ENCODE data around the gene MAPK14. TPM values are rescaled to one million over a fixed set of nuclear protein-coding genes. Genes with fewer than 3 reads are reported as not detected.

MAPK14 gene
- total and polyA plus RNA-seq, 9 of the 15 experiments (the other 6 are each of a cell fraction or from before 2014, with no cell fraction given), result 8.8 to 62.7 (median 35.5) TPM

DNA sequence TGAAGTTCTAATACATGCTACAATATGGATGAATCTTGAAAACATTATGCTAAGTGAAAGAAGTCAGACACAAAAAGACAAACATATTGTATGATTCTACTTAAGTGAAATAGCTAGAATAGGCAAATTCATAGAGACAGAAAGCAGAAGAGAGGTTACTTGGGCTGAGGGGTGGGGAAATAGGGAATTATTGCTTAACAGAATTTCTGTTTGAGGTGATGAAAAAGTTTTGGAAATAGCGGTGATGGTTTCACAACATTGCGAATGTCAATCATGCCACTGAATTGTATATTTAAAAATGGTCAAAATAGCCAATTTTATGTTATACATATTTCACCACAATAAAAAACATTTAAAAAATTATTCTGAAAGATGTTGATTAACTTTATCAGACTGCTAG, 9.3 kb upstream of the MAPK14 start:
- 79% methylated on average over 2 of the region's 2 CpGs for WGBS (ENCODE audit: insufficient coverage, low coverage, missing lambda C conversion rate)
- no peaks in the 10 kb centered on the region for H3K79me2 ChIP-seq (ENCODE audit: control insufficient read depth, insufficient read depth, low read length)
- no peak overlapping the region for H3K4me2 ChIP-seq (ENCODE audit: insufficient read depth, low read length)
- H3K4me3 ChIP-seq, result no peak overlapping the region
- intact Hi-C loops (cut with micrococcal nuclease), result no loop called here
- no peaks in the 10 kb centered on the region for H3K9me3 ChIP-seq (replicated peaks; ENCODE audit: control insufficient read depth, insufficient read depth, low read depth, low read length)
- H3K27ac ChIP-seq (ENCODE audit: extremely low read depth, low read depth, low read length), result no peak overlapping the region
- H2AFZ ChIP-seq (ENCODE audit: low read depth, low read length), result no peak overlapping the region
- TF ChIP-seq TRIM25 (IDR thresholded peaks at IDR 0.05; ENCODE audit: borderline replicate concordance) (no peak), HDGF (IDR thresholded peaks at IDR 0.05) (no peak), EZH2 (IDR thresholded peaks at IDR 0.05; ENCODE audit: borderline replicate concordance, low read depth, low read length) (no peak), TSC22D4 (tag; IDR thresholded peaks at IDR 0.05) (no peak), SUPT5H (IDR thresholded peaks at IDR 0.05) (no peak), HDAC2 (IDR thresholded peaks at IDR 0.05) (no peak), CEBPB (tag; IDR thresholded peaks at IDR 0.05) (peak; percentile 59; the same call in 1 of the 2 replicates), ETV5 (CRISPR knock-in tag; IDR thresholded peaks at IDR 0.05; ENCODE audit: low read depth) (no peak), ZC3H11A (IDR thresholded peaks at IDR 0.05; ENCODE audit: low read depth, low read length) (no peak), PHF8 (IDR thresholded peaks at IDR 0.05; ENCODE audit: borderline replicate concordance, low read length) (0 out of 2 replicates have a peak, but pooled peaks have one; percentile 7), CEBPG (CRISPR knock-in tag; IDR thresholded peaks at IDR 0.05) (no peak), CEBPG (tag; conservative IDR thresholded peaks at IDR 0.05 in 1 of 2, IDR thresholded peaks at IDR 0.05 in 1 of 2) (0 out of 4 replicates have a peak, but pooled peaks have one; percentile 15 to 19), NCOA2 (IDR thresholded peaks at IDR 0.05; ENCODE audit: partially characterized antibody in 2 of 2) (no peak), NRF1 (conservative IDR thresholded peaks at IDR 0.05 in 1 of 2, IDR thresholded peaks at IDR 0.05 in 1 of 2) (no peak), ZNF778 (CRISPR knock-in tag; IDR thresholded peaks at IDR 0.05) (no peak), SRF (CRISPR knock-in tag; IDR thresholded peaks at IDR 0.05) (no peak), ZEB2 (IDR thresholded peaks at IDR 0.05) (no peak)
- TF ChIP-seq, protein P1, sequence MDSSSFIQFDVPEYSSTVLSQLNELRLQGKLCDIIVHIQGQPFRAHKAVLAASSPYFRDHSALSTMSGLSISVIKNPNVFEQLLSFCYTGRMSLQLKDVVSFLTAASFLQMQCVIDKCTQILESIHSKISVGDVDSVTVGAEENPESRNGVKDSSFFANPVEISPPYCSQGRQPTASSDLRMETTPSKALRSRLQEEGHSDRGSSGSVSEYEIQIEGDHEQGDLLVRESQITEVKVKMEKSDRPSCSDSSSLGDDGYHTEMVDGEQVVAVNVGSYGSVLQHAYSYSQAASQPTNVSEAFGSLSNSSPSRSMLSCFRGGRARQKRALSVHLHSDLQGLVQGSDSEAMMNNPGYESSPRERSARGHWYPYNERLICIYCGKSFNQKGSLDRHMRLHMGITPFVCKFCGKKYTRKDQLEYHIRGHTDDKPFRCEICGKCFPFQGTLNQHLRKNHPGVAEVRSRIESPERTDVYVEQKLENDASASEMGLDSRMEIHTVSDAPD (CRISPR knock-in tag; IDR thresholded peaks at IDR 0.05), result no peak
- no peak for FAIRE-seq
- ATAC-seq, result no peak
- POLR2A ChIA-PET, result interaction anchor here (1.3 kb wide), 1 partner anchor 9 kb away, joined by 5 read pairs; the partner anchor contains the start of gene MAPK14
- no peaks in the 10 kb centered on the region for H3K36me3 ChIP-seq (ENCODE audit: control insufficient read depth, insufficient read depth, low read length)
- CTCF ChIA-PET (ENCODE audit: low intra/inter-chr PET ratio), result no interaction called here
- no TSS peak for BruUV-seq (replicated peaks)
- in situ Hi-C loops (cut with MboI), result no loop called here
- no peak for DNase-seq (ENCODE audit: extremely low read depth in 1 of 4, low spot score in 3 of 4)
- peaks cover 0 to 3% of the 10 kb centered on the region in 2 experiments; a peak in 1 of 5 replicates for H3K27me3 ChIP-seq (ENCODE audit: control insufficient read depth in 2 of 2, insufficient read depth in 2 of 2, low read length in 2 of 2)
- H3K9me1 ChIP-seq (ENCODE audit: control insufficient read depth, insufficient read depth, low read length), result no peaks in the 10 kb centered on the region
- H4K20me1 ChIP-seq (replicated peaks; ENCODE audit: control insufficient read depth, insufficient read depth, low read length), result no peaks in the 10 kb centered on the region
- H3K4me1 ChIP-seq (replicated peaks in 1 of 2; ENCODE audit: control insufficient read depth in 2 of 2, insufficient read depth in 2 of 2, low read length in 2 of 2), result no peaks in the 10 kb centered on the region; a peak in 1 of 5 replicates
- no peak overlapping the region for H3K9ac ChIP-seq (ENCODE audit: insufficient read depth in 1 of 2, low read depth in 2 of 2, low read length in 2 of 2)
